Epithelial cell of prostate (primary cell): ENCODE data around the gene PPP1R18.
"Not testable (repeated sequence)": the region's sequence is repeated elsewhere in the genome, so short reads cannot be mapped to it uniquely, and the experiment has no call there.

Source experiments
- DNase-seq: peaks from one replicate; pipeline ENCODE4 v3.0.0-alpha.2; 2011; ENCODE audit warnings: low read depth, low spot score
- H3K27ac ChIP-seq: fragments of 450-650 bp; 2 replicates; pipeline ENCODE4 v1.5.1; 2017; ENCODE audit warnings: mild to moderate bottlenecking

PPP1R18 gene, protein sequence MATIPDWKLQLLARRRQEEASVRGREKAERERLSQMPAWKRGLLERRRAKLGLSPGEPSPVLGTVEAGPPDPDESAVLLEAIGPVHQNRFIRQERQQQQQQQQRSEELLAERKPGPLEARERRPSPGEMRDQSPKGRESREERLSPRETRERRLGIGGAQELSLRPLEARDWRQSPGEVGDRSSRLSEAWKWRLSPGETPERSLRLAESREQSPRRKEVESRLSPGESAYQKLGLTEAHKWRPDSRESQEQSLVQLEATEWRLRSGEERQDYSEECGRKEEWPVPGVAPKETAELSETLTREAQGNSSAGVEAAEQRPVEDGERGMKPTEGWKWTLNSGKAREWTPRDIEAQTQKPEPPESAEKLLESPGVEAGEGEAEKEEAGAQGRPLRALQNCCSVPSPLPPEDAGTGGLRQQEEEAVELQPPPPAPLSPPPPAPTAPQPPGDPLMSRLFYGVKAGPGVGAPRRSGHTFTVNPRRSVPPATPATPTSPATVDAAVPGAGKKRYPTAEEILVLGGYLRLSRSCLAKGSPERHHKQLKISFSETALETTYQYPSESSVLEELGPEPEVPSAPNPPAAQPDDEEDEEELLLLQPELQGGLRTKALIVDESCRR

DNA sequence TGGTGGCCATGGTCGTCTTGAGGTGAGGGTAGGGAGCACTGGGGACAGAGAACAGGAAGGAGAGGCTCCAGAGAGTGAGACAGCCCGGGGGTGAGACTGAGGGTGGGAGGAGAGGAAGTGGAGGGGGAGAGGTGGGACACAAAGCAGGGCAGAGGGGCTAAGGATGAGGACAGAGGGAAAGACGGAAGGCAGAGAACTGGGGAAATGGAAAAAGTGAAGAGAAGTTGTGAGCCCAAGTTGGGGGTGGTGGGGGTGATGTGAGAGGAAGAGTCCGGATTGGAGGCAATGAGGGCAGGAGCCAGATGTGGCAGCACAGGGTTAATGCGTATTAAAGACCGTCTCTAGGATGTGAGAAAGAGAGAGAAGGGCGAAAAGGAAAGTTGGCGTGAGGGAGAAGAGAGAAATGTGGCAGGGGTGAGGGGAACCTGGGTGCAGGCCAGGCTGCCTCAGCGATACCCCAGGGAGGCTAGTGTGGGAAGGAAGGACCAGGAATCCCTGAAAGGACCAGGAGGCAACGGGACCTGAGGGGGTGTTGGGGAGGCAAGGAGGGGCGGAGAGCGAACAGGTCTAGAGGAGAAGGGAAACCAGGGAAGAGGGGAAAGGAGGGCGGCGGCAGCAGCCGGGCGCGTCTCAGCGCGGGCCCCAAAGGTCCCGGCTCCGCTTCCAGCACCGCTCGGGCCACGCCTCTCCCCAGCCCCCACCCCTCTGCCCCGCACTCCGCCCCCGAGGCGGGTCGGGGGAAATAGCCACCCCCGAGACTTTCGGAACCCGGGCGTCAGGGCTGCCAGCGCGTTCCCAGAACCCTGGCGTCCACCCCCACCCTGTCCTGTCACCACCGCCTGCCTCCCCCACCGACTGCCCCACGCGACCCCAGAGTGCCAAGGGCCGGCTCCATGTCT lies at the start of gene PPP1R18:
Gene PPP1R18 (minus strand): TSS at position 637 of the 899 bp plus-strand sequence. CDS start 627 bp downstream, at position 10.
- no peak for DNase-seq
- peak within 1 kb of the TSS; percentile 98 for H3K27ac ChIP-seq

DNA sequence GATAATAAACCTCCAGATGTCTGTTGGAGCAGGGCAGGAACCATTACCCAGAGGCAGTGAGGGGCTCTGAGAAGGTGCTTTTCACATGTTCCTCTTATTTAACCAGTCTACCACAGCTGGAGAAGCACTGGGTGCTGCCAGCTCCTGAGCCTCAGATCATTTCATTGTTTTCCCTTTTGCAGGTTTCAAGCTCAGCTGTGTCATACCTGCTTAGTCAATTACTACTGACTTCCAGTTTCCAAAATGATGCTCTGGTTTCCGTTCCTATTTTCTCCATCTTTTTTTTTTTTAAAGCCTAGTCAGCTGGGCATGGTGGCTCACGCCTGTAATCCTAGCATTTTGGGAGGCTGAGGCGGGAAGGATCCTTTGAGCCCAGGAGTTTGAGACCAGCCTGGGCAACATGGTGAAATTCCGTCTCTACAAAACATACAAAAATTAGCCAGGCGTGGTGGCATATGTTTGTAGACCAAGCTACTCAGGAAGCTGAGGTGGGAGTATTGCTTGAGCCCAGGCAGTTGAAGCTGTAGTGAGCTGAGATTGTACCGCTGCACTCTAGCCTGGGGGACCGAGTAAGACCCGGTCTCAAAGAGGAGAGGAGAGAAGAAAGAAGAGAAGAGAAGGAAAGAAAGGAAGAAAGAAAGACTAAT lies 49.3 kb upstream of the PPP1R18 start:
- no peak overlapping the region for H3K27ac ChIP-seq
- DNase-seq = no peak

DNA sequence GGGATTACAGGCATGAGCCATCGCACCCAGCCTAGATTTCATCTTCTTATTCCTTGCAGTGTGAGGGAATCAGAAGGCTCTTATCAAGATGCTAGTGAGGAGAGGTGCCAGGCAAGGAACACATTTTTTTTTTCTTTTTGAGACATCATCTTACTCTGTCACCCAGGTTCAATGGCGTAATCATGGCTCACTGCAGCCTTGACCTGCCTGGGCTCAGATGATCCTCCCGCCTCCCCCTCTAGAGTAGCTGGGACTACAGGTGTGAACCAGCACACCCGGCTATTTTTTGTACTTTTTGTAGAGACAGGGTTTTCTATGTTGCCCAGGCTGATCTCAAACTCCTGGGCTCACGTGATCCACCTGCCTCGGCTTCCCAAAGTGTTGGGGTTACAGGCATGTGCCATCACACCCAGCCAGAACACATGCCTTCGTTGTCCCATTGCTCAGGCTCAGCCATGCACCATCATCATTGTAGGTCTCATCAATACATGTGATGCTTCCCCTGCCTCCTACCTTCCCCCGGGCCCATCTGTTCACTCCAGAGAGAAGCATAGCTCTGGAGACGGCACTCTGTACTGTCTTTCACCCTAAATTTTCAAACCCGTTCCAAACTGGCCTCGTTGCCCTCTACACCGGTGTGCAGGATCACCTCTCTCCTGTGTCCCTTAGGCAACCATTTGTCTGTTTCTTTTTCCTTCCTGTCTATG lies 45.9 kb upstream of the PPP1R18 start:
- H3K27ac ChIP-seq = no peak overlapping the region
- no peak for DNase-seq

DNA sequence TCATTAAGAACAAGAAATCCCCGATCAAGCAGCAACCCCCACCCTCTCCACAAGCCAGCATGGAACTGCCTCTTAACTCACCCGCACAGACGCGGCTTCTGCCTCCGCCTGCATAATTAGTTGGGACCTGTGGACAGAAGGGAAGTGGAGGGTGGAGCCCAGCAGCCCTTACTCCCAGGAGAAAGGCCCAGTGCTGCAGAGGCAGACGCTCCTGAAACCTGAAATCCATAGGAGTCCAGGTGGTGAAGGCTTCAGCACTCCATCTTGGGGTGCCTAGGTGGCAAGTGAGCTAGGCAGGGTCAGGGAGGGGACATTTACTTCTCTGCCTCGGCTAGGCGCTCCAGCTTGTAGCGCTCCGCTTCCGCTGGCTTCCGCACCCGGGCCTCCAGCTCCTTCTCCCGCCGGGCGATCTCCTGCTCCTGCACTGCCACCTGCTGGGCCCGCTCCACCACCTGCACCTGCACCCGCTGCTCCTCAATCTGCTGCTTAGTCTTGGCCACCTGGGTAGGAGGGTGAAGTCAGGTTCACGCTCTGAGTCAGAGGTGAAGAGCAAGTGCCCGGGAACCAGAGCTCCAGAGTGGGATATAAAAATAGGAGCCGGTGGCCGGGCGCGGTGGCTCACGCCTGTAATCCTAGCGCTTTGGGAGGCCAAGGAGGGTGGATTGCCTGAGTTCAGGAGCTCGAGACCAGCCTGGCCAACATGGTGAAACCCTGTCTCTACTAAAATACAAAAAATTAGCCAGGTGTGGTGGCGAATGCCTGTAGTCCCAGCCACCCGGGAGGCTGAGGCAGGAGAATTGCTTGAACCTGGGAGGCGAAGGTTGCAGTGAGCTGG lies 44.4 kb upstream of the PPP1R18 start:
- peak; percentile 63 for DNase-seq
- no peak overlapping the region for H3K27ac ChIP-seq

DNA sequence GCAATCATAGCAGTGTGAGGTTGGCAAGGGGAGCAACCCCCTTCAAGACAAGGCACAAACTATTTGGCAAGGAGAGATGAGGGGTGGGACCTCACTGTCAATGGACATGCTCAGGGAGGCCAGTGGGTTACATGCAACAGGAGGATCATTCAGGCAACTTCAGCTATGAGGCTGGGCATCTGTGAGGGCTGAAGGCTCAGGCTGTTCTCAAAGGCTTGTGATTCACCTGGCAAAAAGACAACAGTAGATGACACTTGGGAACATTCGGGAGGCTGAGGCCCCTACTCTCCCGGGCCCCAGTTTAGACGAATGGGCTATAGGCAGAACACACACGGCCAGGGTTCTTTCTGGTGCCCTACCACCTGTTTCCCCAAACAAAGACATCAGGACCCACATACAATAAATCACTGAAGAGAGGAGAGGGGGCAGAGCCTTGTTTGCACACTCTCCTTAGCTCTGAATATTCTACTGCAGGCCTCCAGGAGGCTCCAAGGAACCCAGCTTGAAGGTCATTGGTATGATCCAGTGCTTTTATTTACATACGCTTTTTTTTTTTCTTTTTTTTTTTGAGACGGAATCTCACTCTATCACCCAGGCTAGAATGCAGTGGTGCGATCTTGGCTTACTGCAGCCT lies 41.6 kb upstream of the PPP1R18 start:
- peak overlapping the region; percentile 95 for H3K27ac ChIP-seq
- DNase-seq = no peak

DNA sequence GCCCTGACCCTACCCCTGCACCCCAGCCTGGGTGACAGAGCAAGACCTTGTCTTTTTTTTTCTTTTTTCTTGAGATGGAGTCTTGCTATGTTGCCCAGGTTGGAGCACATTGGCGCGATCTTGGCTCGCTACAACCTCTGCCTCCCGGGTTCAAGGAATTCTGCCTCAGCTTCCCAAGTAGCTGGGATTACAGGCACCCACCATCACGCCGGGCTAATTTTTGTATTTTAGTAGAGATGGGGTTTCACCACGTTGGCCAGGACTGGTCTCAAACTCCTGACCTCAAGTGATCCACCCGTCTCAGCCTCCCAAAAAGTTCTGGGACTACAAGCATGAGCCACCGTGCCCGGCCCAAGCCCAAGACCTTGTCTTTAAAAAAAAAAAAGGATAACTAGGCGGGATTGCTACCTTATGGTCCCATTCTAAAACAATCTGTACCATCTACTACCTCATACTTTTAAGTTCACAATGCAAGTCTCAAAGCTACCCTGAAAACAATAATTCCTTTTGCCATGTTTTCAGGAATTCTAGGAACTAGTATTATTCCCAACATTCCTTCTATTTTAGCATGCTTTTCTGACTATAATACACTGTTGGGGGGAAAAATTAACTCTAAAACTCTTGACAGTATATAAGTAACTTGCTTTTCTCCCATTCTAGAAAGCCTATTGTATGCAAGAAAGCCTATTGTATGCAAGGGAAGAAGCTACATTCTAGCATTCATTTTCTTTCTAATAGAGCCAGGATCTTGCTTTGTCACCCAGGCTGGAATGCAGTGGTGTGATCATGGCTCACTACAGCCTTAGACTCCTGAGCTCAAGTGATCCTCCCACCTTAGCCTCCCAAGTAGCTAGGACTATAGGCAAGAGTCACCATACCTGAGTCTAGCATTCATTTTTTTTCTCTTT lies 40.3 kb upstream of the PPP1R18 start:
- DNase-seq = no peak
- peak overlapping the region; percentile 95 for H3K27ac ChIP-seq

DNA sequence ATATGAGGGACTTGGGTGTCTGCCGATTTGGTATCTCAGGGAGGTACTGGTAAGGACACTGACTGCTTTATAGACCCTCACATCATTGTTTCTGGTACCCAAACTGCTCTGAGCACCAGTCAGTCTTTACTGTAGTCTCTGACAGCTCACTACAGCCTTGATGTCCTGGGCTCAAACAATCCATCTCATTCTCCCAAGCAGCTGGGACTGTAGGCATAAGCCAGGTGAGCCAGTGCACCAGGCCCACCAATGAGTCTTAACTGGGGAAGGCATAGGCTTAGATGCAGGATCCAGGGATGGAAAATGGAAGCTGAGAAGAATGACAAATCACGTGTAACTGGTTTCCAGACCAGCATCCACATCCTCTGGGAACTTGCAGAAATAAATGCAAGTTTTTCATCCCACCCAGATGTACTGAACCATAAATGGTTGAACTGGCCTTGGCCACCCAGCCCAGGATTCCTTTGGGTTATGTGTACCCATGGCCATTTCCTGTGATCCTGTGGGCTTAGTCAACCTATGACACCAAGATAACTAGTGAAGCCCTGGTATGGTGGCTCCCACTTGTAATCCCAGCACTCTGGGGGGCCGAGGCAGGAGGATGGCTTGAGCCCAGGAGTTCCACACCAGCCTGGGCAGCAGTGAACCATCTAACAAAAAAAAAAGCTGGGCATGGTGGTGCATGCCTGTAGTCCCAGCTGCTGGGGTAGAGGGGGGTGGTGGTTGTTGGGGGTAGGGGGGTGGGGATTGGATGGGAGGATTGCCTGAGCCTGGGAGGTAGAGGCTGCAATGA lies 39.5 kb upstream of the PPP1R18 start:
- H3K27ac ChIP-seq = peak overlapping the region; percentile 95
- DNase-seq = no peak

DNA sequence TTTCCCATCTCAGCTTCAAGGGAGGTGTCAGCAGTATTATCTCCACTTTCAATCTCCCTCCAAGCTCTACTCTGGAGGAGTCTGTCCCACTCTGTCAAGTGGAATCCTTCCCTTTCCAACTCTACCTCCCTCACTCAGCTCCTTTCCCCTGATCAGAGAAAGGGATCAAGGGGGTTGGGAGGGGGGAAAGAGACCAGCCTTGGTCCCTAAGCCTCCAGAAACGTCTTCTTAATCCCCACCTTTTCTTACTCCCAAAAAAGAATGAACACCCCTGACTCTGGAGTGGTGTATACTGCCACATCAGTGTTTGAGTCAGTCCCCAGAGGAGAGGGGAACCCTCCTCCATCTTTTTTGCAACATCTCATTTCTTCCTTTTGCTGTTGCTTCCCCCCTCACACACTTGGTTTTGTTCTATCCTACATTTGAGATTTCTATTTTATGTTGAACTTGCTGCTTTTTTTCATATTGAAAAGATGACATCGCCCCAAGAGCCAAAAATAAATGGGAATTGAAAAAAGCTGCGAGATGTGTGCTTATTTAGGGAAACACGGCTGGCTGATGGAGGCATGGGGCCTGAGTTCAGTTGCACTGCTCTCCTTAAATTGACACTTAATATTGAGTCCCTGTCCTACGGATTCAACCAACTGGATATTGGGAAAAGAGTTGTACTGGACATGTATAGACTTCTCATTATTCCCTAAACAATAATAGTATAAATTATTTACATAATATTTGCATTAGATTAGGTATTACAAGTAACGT lies 38.6 kb upstream of the PPP1R18 start:
- peak overlapping the region; percentile 95 for H3K27ac ChIP-seq
- no peak for DNase-seq

DNA sequence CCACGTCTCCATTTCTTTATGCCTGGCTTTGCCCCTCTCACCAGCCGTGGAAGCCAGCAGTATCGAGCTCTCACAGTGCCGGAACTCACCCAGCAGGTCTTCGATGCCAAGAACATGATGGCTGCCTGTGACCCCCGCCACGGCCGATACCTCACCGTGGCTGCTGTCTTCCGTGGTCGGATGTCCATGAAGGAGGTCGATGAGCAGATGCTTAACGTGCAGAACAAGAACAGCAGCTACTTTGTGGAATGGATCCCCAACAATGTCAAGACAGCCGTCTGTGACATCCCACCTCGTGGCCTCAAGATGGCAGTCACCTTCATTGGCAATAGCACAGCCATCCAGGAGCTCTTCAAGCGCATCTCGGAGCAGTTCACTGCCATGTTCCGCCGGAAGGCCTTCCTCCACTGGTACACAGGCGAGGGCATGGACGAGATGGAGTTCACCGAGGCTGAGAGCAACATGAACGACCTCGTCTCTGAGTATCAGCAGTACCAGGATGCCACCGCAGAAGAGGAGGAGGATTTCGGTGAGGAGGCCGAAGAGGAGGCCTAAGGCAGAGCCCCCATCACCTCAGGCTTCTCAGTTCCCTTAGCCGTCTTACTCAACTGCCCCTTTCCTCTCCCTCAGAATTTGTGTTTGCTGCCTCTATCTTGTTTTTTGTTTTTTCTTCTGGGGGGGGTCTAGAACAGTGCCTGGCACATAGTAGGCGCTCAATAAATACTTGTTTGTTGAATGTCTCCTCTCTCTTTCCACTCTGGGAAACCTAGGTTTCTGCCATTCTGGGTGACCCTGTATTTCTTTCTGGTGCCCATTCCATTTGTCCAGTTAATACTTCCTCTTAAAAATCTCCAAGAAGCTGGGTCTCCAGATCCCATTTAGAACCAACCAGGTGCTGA lies 37.6 kb upstream of the PPP1R18 start:
- DNase-seq = not testable (repeated sequence)
- H3K27ac ChIP-seq = peak overlapping the region; percentile 95

DNA sequence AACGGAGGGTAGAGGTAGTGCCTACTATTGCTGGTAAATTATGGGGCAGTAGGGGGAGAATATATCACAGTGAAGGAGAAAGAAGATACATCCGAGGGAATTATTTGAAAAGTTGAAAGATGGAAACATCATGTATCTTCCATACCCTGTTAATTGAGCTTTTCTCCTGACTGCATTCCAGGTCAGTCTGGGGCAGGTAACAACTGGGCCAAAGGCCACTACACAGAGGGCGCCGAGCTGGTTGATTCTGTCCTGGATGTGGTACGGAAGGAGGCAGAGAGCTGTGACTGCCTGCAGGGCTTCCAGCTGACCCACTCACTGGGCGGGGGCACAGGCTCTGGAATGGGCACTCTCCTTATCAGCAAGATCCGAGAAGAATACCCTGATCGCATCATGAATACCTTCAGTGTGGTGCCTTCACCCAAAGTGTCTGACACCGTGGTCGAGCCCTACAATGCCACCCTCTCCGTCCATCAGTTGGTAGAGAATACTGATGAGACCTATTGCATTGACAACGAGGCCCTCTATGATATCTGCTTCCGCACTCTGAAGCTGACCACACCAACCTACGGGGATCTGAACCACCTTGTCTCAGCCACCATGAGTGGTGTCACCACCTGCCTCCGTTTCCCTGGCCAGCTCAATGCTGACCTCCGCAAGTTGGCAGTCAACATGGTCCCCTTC lies 36.9 kb upstream of the PPP1R18 start:
- DNase-seq = not testable (repeated sequence)
- peak overlapping the region; percentile 95 for H3K27ac ChIP-seq

DNA sequence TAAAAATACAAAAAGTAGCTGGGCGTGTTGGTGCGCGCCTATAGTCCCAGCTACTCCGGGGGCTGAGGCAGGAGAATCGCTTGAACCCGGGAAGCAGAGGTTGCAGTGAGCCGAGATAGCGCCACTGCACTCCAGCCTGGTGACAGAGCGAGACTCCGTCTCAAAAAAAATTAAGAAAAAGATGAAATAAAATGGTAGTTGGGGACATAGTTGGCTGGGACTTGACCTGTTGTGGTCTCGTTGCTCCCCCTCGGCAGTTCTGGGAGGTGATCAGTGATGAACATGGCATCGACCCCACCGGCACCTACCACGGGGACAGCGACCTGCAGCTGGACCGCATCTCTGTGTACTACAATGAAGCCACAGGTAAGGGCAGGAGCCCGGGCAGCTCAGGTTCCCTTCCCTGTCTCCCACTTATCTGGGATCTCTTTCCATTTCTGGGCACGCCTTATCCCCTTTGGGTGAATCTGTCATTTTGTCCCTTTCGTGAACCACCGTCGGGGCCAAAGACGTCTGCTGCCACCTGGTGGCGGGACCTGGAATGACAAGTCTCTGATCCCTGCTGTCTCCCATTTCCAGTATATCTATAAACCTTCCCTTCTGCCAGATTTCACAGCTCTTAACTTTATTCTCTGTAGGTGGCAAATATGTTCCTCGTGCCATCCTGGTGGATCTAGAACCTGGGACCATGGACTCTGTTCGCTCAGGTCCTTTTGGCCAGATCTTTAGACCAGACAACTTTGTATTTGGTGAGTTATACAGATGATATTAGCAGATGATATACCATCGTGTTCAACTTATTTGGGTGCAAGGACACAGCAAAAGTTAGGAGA lies 36.1 kb upstream of the PPP1R18 start:
- H3K27ac ChIP-seq = peak overlapping the region; percentile 95

DNA sequence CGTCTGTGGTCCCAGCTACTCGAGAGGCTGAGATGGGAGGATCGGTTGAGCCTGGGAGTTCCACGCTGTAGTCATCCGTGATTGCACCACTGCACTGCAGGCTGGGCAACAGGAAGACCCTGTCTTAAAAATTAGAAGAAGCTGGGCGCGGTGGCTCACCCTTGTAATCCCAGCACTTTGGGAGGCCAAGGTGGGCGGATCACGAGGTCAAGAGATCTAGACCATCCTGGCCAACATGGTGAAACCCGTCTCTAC lies 35.5 kb upstream of the PPP1R18 start:
- peak overlapping the region; percentile 95 for H3K27ac ChIP-seq
- DNase-seq = not testable (repeated sequence)

More for the DNA sequence above, 36.1 kb upstream of the PPP1R18 start:
- DNase-seq = no peak

DNA sequence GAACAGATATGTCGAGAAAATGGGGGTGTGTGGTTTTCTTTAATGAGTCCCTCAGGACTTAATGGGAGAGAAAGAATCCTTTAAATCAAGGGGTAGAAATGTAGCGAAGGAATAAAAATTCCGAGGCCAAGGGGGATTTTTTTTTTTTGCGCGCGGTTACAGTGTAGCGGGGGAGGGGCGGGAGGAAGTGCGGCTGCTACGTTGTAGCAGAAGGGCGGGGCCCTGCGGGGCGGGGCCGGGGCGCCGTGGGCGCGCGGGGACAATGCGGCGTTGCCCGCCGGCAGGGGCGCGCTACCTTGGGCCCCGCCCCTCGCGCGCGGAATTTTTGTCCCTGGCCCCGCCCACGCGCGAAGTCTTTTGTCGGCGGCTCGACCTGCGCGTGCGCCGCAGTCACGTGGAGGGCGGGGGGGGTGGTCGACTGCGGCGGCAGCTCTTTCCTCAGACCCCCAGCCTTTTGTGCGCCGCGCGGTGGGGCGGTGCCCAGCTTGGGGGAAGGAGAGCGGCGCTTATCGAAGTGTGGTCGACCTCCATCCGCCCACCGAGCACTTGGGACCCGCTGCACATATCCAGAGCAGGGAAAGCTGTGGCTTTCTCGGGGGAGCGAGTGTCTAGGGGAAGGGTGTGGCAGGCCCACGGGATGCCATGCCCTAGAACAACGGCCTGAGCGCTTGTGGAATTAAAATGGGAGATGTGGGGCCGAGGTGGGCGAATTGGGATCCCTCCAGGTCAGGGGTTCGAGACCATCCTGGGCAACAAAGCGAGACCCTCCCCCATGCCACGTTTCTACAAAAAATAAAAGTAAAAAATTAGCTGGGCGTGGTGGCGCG lies 35.0 kb upstream of the PPP1R18 start:
- no peak for DNase-seq
- H3K27ac ChIP-seq = peak overlapping the region; percentile 95
